IPS-NIHi11 (cell line): Measurements from ENCODE around the gene ZNF518A.
A peak's percentile ranks its signal among the peaks of the same experiment; 100 is the strongest.
"Not testable (repeated sequence)": the region's sequence is repeated elsewhere in the genome, so short reads cannot be mapped to it uniquely, and the experiment has no call there.

Experiments used
- DNase-seq: peaks from one replicate; pipeline ENCODE4 v3.0.0; 2012; ENCODE audit warnings: mixed read lengths, low spot score

Gene ZNF518A

GRCh38 chr10:96137567-96137966 lies 7.5 kb downstream of the ZNF518A start:
- DNase-seq: no peak

GRCh38 chr10:96138102-96138501 lies 8.0 kb downstream of the ZNF518A start:
- DNase-seq: no peak

GRCh38 chr10:96152437-96152836 lies 22.3 kb downstream of the ZNF518A start:
- no peak for DNase-seq

GRCh38 chr10:96153070-96153469 lies 23.0 kb downstream of the ZNF518A start:
- no peak for DNase-seq

GRCh38 chr10:96165726-96166125 lies 35.6 kb downstream of the ZNF518A start:
- DNase-seq: no peak

GRCh38 chr10:96168546-96168945 lies 38.4 kb downstream of the ZNF518A start:
- DNase-seq: no peak

GRCh38 chr10:96170230-96170629 lies 40.1 kb downstream of the ZNF518A start:
- no peak for DNase-seq

GRCh38 chr10:96172666-96173065 lies 42.6 kb downstream of the ZNF518A start:
- no peak for DNase-seq

- no peak for DNase-seq
Measured at GRCh38 chr10:96176985-96177384, 46.9 kb downstream of the ZNF518A start.

GRCh38 chr10:96188421-96188820 lies 58.3 kb downstream of the ZNF518A start:
- no peak for DNase-seq

- DNase-seq: no peak
Measured at GRCh38 chr10:96188916-96189315, 58.8 kb downstream of the ZNF518A start.

GRCh38 chr10:96189505-96189904 lies 59.4 kb downstream of the ZNF518A start:
- DNase-seq: not testable (repeated sequence)

- no peak for DNase-seq
Measured at GRCh38 chr10:96201525-96201924, 71.4 kb downstream of the ZNF518A start.

GRCh38 chr10:96205580-96205979 lies 75.5 kb downstream of the ZNF518A start:
- peak; percentile 24 for DNase-seq

- no peak for DNase-seq
Measured at GRCh38 chr10:96208271-96208670, 78.2 kb downstream of the ZNF518A start.

GRCh38 chr10:96208946-96209345 lies 78.8 kb downstream of the ZNF518A start:
- no peak for DNase-seq

- DNase-seq: no peak
Measured at GRCh38 chr10:96211764-96212163, 81.7 kb downstream of the ZNF518A start.

- no peak for DNase-seq
Measured at GRCh38 chr10:96212911-96213310, 82.8 kb downstream of the ZNF518A start.
